ENCODE data around the gene NXPE3. TPM values are rescaled to one million over a fixed set of nuclear protein-coding genes. Genes with fewer than 3 reads are reported as not detected.

The NXPE3 gene
- total RNA-seq, 2 experiments from 2014 or later = 20.9 to 21.6 TPM

DNA sequence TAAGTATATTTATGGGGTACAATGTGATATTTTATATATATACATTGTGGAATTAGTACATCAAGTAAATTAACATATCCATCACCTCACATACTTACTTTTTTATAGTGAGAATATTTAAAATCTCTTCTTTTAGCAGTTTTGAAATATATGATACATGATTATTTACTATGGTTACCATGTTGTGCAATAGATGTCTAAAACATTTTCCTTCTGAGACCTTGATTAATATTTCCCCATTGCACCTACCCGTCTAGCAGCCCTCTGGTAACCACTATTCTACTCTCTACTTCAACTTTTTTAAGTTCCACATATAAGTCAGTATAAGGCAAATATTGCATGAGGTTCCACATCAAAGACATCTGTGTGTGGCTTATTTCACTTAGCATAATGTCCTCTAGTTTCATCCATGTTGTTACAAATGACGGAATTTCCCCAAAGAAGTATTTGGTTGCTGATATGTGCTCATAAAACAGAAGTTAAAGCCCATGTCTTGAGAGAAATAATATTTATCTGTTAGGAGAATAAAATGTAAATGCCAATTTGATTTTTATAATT, 40.7 kb downstream of the NXPE3 start:
- Mint-ChIP-seq H3K27me3 (no peaks in the 10 kb centered on the region), H3K36me3 (ENCODE audit: low read depth) (peaks cover 47% of the 10 kb centered on the region), H3K4me1 (ENCODE audit: low read depth) (peaks cover 51% of the 10 kb centered on the region), H3K9me3 (no peaks in the 10 kb centered on the region), H3K4me3 (no peak overlapping the region), H3K27ac (peak overlapping the region; percentile 63)
- ChIA-PET CTCF (interaction anchor here (2.5 kb wide), 1 partner anchor 403 kb away, joined by 8 read pairs; no protein-coding TSS in a partner anchor), POLR2A (no interaction called here)
- no peak for TF ChIP-seq CTCF (IDR thresholded peaks at IDR 0.05)
- DNase-seq (no peak), ATAC-seq (peak; percentile 66)
- intact Hi-C loops (cut with micrococcal nuclease) = loop anchor here (5.0 to 10.0 kb wide), 2 partner anchors 33 to 115 kb away; no protein-coding TSS in a partner anchor

- H3K36me3 Mint-ChIP-seq (ENCODE audit: low read depth) = peaks cover 48% of the 10 kb centered on the region
- peak overlapping the region; percentile 25 for H3K27ac Mint-ChIP-seq
- H3K4me1 Mint-ChIP-seq (ENCODE audit: low read depth) = peaks cover 55% of the 10 kb centered on the region
- ChIA-PET POLR2A (interaction anchor here (0.8 to 5.0 kb wide), 4 partner anchors 11 to 169 kb away, joined by 3 to 27 read pairs (median 3); partner anchors contain the start of gene NFKBIZ), CTCF (interaction anchor here (1.2 to 3.6 kb wide), 8 partner anchors 7 to 408 kb away, joined by 3 to 17 read pairs (median 10); no protein-coding TSS in a partner anchor)
- ATAC-seq = no peak
- intact Hi-C loops (cut with micrococcal nuclease) = loop anchor here (10.0 kb wide), 1 partner anchor 113 kb away; no protein-coding TSS in a partner anchor
- no peak for DNase-seq
- H3K4me3 Mint-ChIP-seq = no peak overlapping the region
- H3K27me3 Mint-ChIP-seq = no peaks in the 10 kb centered on the region
- no peak for TF ChIP-seq CTCF (IDR thresholded peaks at IDR 0.05)
- H3K9me3 Mint-ChIP-seq = no peaks in the 10 kb centered on the region
These were observed 42.5 kb downstream of the NXPE3 start for GRCh38 chr3:101821503-101821902.

DNA sequence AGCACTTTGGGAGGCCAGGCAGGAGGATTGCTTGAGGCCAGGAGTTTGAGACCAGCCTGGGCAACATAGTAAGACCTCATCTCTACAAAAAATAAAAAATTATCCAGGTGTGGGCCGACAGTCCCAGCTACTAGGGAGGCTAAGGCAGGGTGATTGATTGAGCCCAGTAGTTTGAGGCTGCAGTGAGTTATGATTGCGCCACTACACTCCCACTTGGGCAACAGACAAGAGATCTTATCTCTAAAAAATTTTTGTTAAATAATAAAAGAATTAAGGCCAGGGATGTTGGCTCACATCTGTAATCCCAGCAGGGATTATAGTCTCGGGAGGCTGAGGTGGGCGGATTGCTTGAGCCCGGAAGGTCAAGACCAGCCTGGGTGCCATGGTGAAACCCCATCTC, 44.5 kb downstream of the NXPE3 start:
- Mint-ChIP-seq H3K9me3 (no peaks in the 10 kb centered on the region), H3K4me1 (ENCODE audit: low read depth) (peaks cover 50% of the 10 kb centered on the region), H3K4me3 (no peak overlapping the region), H3K27me3 (no peaks in the 10 kb centered on the region), H3K27ac (no peak overlapping the region), H3K36me3 (ENCODE audit: low read depth) (peaks cover 39% of the 10 kb centered on the region)
- TF ChIP-seq CTCF (IDR thresholded peaks at IDR 0.05) = no peak
- ATAC-seq (no peak), DNase-seq (no peak)
- intact Hi-C loops (cut with micrococcal nuclease) = loop anchor here (10.0 kb wide), 1 partner anchor 111 kb away; no protein-coding TSS in a partner anchor
- CTCF ChIA-PET = interaction anchor here (1.0 to 3.6 kb wide), 10 partner anchors 9 to 715 kb away, joined by 3 to 17 read pairs (median 8); no protein-coding TSS in a partner anchor
- POLR2A ChIA-PET = interaction anchor here (1.1 to 5.0 kb wide), 4 partner anchors 22 to 30 kb away, joined by 3 to 27 read pairs (median 6); partner anchors contain the start of gene NFKBIZ

DNA sequence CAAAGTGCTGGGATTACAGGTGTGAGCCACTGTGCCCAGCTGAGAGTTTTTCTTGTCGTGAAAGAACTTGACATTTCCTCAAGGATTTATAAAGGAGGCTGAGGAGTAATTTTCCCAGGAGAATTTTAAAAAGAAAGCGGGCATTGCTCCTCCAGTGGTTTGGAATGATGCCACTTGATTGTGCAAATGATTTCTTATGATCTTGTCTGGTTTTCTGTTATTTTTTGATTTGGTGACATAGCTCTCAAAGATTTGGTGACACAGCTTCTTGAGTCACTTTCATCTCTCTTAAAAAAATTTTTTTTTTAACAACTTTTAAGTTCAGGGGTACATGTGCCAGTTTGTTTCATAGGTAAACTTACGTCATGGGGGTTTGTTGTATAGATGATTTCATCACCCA, 45.7 kb downstream of the NXPE3 start:
- Mint-ChIP-seq H3K36me3 (ENCODE audit: low read depth) (peaks cover 45% of the 10 kb centered on the region), H3K4me1 (ENCODE audit: low read depth) (peaks cover 53% of the 10 kb centered on the region), H3K9me3 (no peaks in the 10 kb centered on the region), H3K27ac (peak overlapping the region; percentile 82), H3K4me3 (no peak overlapping the region), H3K27me3 (no peaks in the 10 kb centered on the region)
- intact Hi-C loops (cut with micrococcal nuclease) = loop anchor here (5.0 to 10.0 kb wide), 2 partner anchors 110 to 268 kb away; no protein-coding TSS in a partner anchor
- TF ChIP-seq CTCF (IDR thresholded peaks at IDR 0.05) = no peak
- ATAC-seq (no peak), DNase-seq (no peak)
- CTCF ChIA-PET = interaction anchor here (0.9 to 3.6 kb wide), 11 partner anchors 10 to 404 kb away, joined by 3 to 17 read pairs (median 4); no protein-coding TSS in a partner anchor
- POLR2A ChIA-PET = interaction anchor here (0.6 to 5.0 kb wide), 9 partner anchors 17 to 268 kb away, joined by 3 to 27 read pairs (median 3); partner anchors contain the start of gene NFKBIZ
